K562 (cell line): Measurements from ENCODE around the gene ACAP2. TPM values are rescaled to one million over a fixed set of nuclear protein-coding genes. Genes with fewer than 3 reads are reported as not detected.
A peak's percentile ranks its signal among the peaks of the same experiment; 100 is the strongest.

Source experiments
- ATAC-seq: fragments of 200-7000 bp; cut with Tn5 transposase; 3 replicates; pipeline ENCODE4 v1.9.1; 2020; ENCODE audit warnings: moderate library complexity
- BruUV-seq: library from RNA; stranded (reverse); fragments of 400-500 nt; replicated peaks from 2 replicates; lab custom pipeline; 2021; lab: Mats Ljungman, UMichigan
- CTCF ChIA-PET: fragments of 300-600 bp; formaldehyde crosslinking; extraction: SDS; loops from one replicate; lab custom pipeline; 2021; ENCODE audit warnings: low intra/inter-chr PET ratio; lab: Yijun Ruan, JAX
- POLR2A ChIA-PET: fragments of 300-600, 350-650 bp; sonication (Branson Sonifier 250); formaldehyde crosslinking; extraction: SDS; loops from one replicate; lab custom pipeline; 2021; ENCODE audit warnings: antibody characterized with exemption, inconsistent platforms; lab: Yijun Ruan, JAX
- DNase-seq, 4 experiments: peaks; one replicate each; pipeline versions ENCODE4 v3.0.0 to v3.0.0-alpha.2; 2011 to 2018; ENCODE audit warnings: low spot score in 3 of 4, mixed read lengths in 3 of 4; ENCODE audit errors: extremely low read depth in 1 of 4
- FAIRE-seq: peaks from 2 replicates; lab custom pipeline; 2011; peaks lifted over from hg19 to GRCh38; lab: Jason Lieb, UNC
- H2AFZ ChIP-seq: 2 replicates; pipeline ENCODE4 v1.6.0; 2011; ENCODE audit warnings: low read depth, low read length, control low read depth, inconsistent platforms
- H3K27ac ChIP-seq: fragments of 200-600 bp; 3 replicates; pipeline ENCODE4 v1.8.0; 2011; ENCODE audit warnings: low read depth, mild to moderate bottlenecking, control low read depth, inconsistent platforms, low read length, moderate library complexity, mixed read lengths; ENCODE audit errors: extremely low read depth
- H3K27me3 ChIP-seq, 2 experiments: fragments of 300-600 bp in 1 of 2; 2 replicates in 1 of 2; 3 replicates in 1 of 2; pipeline versions ENCODE4 v1.6.0 to v1.8.0; 2011; ENCODE audit warnings: inconsistent platforms in 2 of 2, low read length in 2 of 2, mild to moderate bottlenecking in 1 of 2, mixed read lengths in 1 of 2, moderate library complexity in 1 of 2; ENCODE audit not compliant: control insufficient read depth in 2 of 2, insufficient read depth in 2 of 2
- H3K36me3 ChIP-seq: fragments of 300-600 bp; 3 replicates; pipeline ENCODE4 v1.8.0; 2011; ENCODE audit warnings: mild to moderate bottlenecking, low read length, inconsistent platforms; ENCODE audit not compliant: control insufficient read depth, insufficient read depth
- H3K4me1 ChIP-seq, 2 experiments: fragments of 200-600 bp in 1 of 2; replicated peaks in 1 of 2; 2 replicates in 1 of 2; 3 replicates in 1 of 2; pipeline versions ENCODE4 v1.5.1 to v1.8.0; 2011; ENCODE audit warnings: inconsistent platforms in 2 of 2, low read length in 2 of 2, mild to moderate bottlenecking in 1 of 2, mixed read lengths in 1 of 2, moderate library complexity in 1 of 2; ENCODE audit not compliant: control insufficient read depth in 2 of 2, insufficient read depth in 2 of 2
- H3K4me2 ChIP-seq: 2 replicates; pipeline ENCODE4 v1.6.1; 2011; ENCODE audit warnings: low read length, control low read depth, inconsistent platforms, mixed read lengths; ENCODE audit not compliant: insufficient read depth
- H3K4me3 ChIP-seq: fragments of 200-600 bp; sonication (generic), shearing (Covaris generic); 2 replicates; pipeline ENCODE4 v1.5.1; 2016; ENCODE audit warnings: control low read depth, inconsistent platforms
- H3K79me2 ChIP-seq: fragments of 200-600 bp; 3 replicates; pipeline ENCODE4 v1.8.0; 2011; ENCODE audit warnings: low read length, inconsistent platforms; ENCODE audit not compliant: control insufficient read depth, insufficient read depth
- H3K9ac ChIP-seq, 2 experiments: 2 replicates each; pipeline versions ENCODE4 v1.6.0 to v1.6.1; 2011; ENCODE audit warnings: low read depth in 2 of 2, low read length in 2 of 2, control low read depth in 1 of 2, inconsistent platforms in 1 of 2, mild to moderate bottlenecking in 1 of 2, mixed read lengths in 1 of 2; ENCODE audit not compliant: insufficient read depth in 1 of 2
- H3K9me1 ChIP-seq: one replicate; pipeline ENCODE4 v1.6.0; 2011; ENCODE audit warnings: inconsistent platforms, mild to moderate bottlenecking, low read length, moderate library complexity; ENCODE audit not compliant: control insufficient read depth, insufficient read depth
- H3K9me3 ChIP-seq: replicated peaks from 2 replicates; pipeline ENCODE4 v1.5.1; 2011; ENCODE audit warnings: low read depth, low read length, inconsistent platforms; ENCODE audit not compliant: control insufficient read depth, insufficient read depth
- H4K20me1 ChIP-seq: replicated peaks from 2 replicates; pipeline ENCODE4 v1.6.1; 2011; ENCODE audit warnings: low read length, inconsistent platforms, mixed read lengths; ENCODE audit not compliant: control insufficient read depth, insufficient read depth
- POLR2G ChIP-seq: fragments of 200-400 bp; formaldehyde crosslinking; IDR thresholded peaks from 2 replicates; pipeline ENCODE4 v1.6.1; 2017; ENCODE audit warnings: low read depth, mild to moderate bottlenecking, antibody characterized with exemption, low read length, moderate library complexity
- POLR2H ChIP-seq: IDR thresholded peaks from 2 replicates; pipeline ENCODE4 v1.6.1; 2016; ENCODE audit warnings: missing genetic modification characterization, low read depth, mild to moderate bottlenecking, control low read depth, missing compliant biosample characterization, moderate library complexity
- RBFOX2 ChIP-seq: fragments of 200-400 bp; formaldehyde crosslinking; IDR thresholded peaks from 2 replicates; pipeline ENCODE4 v1.6.1; 2017; ENCODE audit warnings: low read depth, mild to moderate bottlenecking, low read length, moderate library complexity
- RREB1 ChIP-seq: fragments of 250-450 bp; sonication (Bioruptor Pico); IDR thresholded peaks from 2 replicates; pipeline ENCODE4 v1.4.0; 2020
- SRSF7 ChIP-seq: fragments of 200-400 bp; formaldehyde crosslinking; optimal IDR thresholded peaks from 2 replicates; pipeline ENCODE3; 2017; ENCODE audit warnings: mild to moderate bottlenecking, low read depth, low read length
- ZNF589 ChIP-seq: fragments of 200-800 bp; sonication (Bioruptor generic); IDR thresholded peaks from 2 replicates; pipeline ENCODE4 v1.6.1; 2016; ENCODE audit warnings: low read depth, missing genetic modification characterization, missing compliant biosample characterization
- WGBS: fragments of 100-300 bp; shearing (Covaris generic); methylation state at CpG from one replicate; pipeline ENCODE4 v1.1.6; 2016; ENCODE audit warnings: low coverage, mixed read lengths; ENCODE audit not compliant: insufficient coverage; ENCODE audit errors: missing lambda C conversion rate; 5-methylcytosine and 5-hydroxymethylcytosine counted together
- in situ Hi-C: fragments of 300-500 bp; cut with MboI; formaldehyde crosslinking; loops from 4 replicates; pipeline ENCODE4 v1.15.0; 2018; ENCODE audit warnings: inconsistent platforms, mixed read lengths
- intact Hi-C: fragments of 100-400 bp; cut with micrococcal nuclease; formaldehyde crosslinking; loops from 2 replicates; pipeline ENCODE4 v1.14.2; 2022
- polyA plus RNA-seq, 8 experiments: library from polyadenylated mRNA; depleted of rRNA in 4 of 8; stranded (reverse) in 5 of 8; unstranded in 3 of 8; fragments of >200 nt; fragmentation: Nextera tagmentation in 2 of 8; fragmentation: Illumina TruSeq in 1 of 8; extraction: Ambion mirVana in 2 of 8; extraction: Trizol in 1 of 8; gene quantifications; 2 replicates each; pipeline versions ENCODE4 v1.2.1 to v1.2.3, GENCODE V29; 2011 to 2014; ENCODE audit warnings: inconsistent platforms in 1 of 8, missing spikeins in 1 of 8
- total RNA-seq, 7 experiments: library from RNA; depleted of rRNA in 6 of 7; stranded (reverse); fragments of >200 nt in 6 of 7; fragmentation: Illumina TruSeq in 2 of 7; extraction: Trizol in 2 of 7; gene quantifications; 2 replicates each; pipeline versions ENCODE4 v1.2.1 to v1.2.3, GENCODE V29; 2011 to 2021; ENCODE audit warnings: low replicate concordance in 1 of 7
- TF ChIP-seq, protein P1 (sequence below): fragments of 250-450 bp; sonication (Bioruptor Pico); IDR thresholded peaks from 2 replicates; pipeline ENCODE4 v1.5.0; 2020; ENCODE audit warnings: mild to moderate bottlenecking, borderline replicate concordance
- TF ChIP-seq, protein P2 (sequence below): IDR thresholded peaks from 2 replicates; pipeline ENCODE4 v1.6.1; 2016; ENCODE audit warnings: missing genetic modification characterization, missing compliant biosample characterization

Gene ACAP2
- total and polyA plus RNA-seq, 9 of the 15 experiments (the other 6 are each of a cell fraction or from before 2014, with no cell fraction given) = 10.6 to 52.7 (median 34.4) TPM

- ATAC-seq = no peak
- TF ChIP-seq, protein P1, sequence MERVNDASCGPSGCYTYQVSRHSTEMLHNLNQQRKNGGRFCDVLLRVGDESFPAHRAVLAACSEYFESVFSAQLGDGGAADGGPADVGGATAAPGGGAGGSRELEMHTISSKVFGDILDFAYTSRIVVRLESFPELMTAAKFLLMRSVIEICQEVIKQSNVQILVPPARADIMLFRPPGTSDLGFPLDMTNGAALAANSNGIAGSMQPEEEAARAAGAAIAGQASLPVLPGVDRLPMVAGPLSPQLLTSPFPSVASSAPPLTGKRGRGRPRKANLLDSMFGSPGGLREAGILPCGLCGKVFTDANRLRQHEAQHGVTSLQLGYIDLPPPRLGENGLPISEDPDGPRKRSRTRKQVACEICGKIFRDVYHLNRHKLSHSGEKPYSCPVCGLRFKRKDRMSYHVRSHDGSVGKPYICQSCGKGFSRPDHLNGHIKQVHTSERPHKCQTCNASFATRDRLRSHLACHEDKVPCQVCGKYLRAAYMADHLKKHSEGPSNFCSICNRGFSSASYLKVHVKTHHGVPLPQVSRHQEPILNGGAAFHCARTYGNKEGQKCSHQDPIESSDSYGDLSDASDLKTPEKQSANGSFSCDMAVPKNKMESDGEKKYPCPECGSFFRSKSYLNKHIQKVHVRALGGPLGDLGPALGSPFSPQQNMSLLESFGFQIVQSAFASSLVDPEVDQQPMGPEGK (CRISPR knock-in tag) = no peak
- TF ChIP-seq POLR2G (no peak), ZNF589 (no peak), RBFOX2 (0 out of 2 replicates have a peak, but pooled peaks have one; percentile 21), POLR2H (no peak), SRSF7 (no peak), RREB1 (no peak)
- TF ChIP-seq, protein P2, sequence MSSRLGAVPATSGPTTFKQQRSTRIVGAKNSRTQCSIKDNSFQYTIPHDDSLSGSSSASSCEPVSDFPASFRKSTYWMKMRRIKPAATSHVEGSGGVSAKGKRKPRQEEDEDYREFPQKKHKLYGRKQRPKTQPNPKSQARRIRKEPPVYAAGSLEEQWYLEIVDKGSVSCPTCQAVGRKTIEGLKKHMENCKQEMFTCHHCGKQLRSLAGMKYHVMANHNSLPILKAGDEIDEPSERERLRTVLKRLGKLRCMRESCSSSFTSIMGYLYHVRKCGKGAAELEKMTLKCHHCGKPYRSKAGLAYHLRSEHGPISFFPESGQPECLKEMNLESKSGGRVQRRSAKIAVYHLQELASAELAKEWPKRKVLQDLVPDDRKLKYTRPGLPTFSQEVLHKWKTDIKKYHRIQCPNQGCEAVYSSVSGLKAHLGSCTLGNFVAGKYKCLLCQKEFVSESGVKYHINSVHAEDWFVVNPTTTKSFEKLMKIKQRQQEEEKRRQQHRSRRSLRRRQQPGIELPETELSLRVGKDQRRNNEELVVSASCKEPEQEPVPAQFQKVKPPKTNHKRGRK (tag) = no peak
- no peak overlapping the region for H2AFZ ChIP-seq
- CTCF ChIA-PET = no interaction called here
- H3K4me3 ChIP-seq = no peak overlapping the region
- intact Hi-C loops = loop anchor here (5.0 kb wide), 1 partner anchor 140 kb away; no protein-coding TSS in a partner anchor
- no TSS peak for BruUV-seq
- 87% methylated on average over 19 of the region's 19 CpGs for WGBS
- H3K79me2 ChIP-seq = peaks cover 25% of the 10 kb centered on the region
- no peak for DNase-seq
- H3K9me1 ChIP-seq = no peaks in the 10 kb centered on the region
- H4K20me1 ChIP-seq = no peaks in the 10 kb centered on the region
- H3K36me3 ChIP-seq = 0 out of 3 replicates have a peak, but pooled peaks cover 6% of the 10 kb centered on the region
- FAIRE-seq = no peak
- peak overlapping the region in 1 of 2 experiments; percentile 73; a peak in 2 of 4 replicates for H3K9ac ChIP-seq
- H3K4me1 ChIP-seq = peaks cover 12 to 46% of the 10 kb centered on the region in 2 experiments
- POLR2A ChIA-PET = interaction anchor here (0.6 to 0.7 kb wide), 2 partner anchors 107 to 608 kb away, joined by 3 read pairs; no protein-coding TSS in a partner anchor
- no peaks in the 10 kb centered on the region for H3K9me3 ChIP-seq
- H3K27me3 ChIP-seq = no peaks in the 10 kb centered on the region
- H3K4me2 ChIP-seq = no peak overlapping the region
- in situ Hi-C loops = no loop called here
- H3K27ac ChIP-seq = no peak overlapping the region
Observed at GRCh38 chr3:195256639-195257453, 186.0 kb downstream of the ACAP2 start.
